GM18870 (cell line): Measurements from ENCODE around the gene CBFB.
"Not testable (repeated sequence)": the region's sequence is repeated elsewhere in the genome, so short reads cannot be mapped to it uniquely, and the experiment has no call there.

Experiments
- ATAC-seq: cut with Tn5 transposase; IDR thresholded peaks from one replicate; pipeline ENCODE4 v1.9.1; 2021; ENCODE audit warnings: moderate library complexity; ENCODE audit not compliant: unreplicated experiment

Gene CBFB

GRCh38 chr16:67028696-67029253 is at the start of gene CBFB:
Gene CBFB (plus strand): TSS chr16:67029149. CDS start chr16:67029408, 259 bp downstream.
- ATAC-seq: peak; percentile 59

GRCh38 chr16:66983033-66983432 is 45.9 kb upstream of the CBFB start:
- no peak for ATAC-seq

- ATAC-seq: no peak
Measured at GRCh38 chr16:66984892-66985311, 44.0 kb upstream of the CBFB start.

GRCh38 chr16:66986559-66986958 is 42.4 kb upstream of the CBFB start:
- ATAC-seq: no peak

- ATAC-seq: no peak
Measured at GRCh38 chr16:66988197-66988788, 40.7 kb upstream of the CBFB start, which contains the start of gene CES4A. Gene CES4A (plus strand): TSS chr16:66988589. CDS start chr16:66988773, 184 bp downstream.

- ATAC-seq: no peak
Measured at GRCh38 chr16:66991545-66992077, 37.3 kb upstream of the CBFB start.

- ATAC-seq: not testable (repeated sequence)
Measured at GRCh38 chr16:66993558-66993957, 35.4 kb upstream of the CBFB start.

GRCh38 chr16:66996324-66996982 is 32.5 kb upstream of the CBFB start:
- ATAC-seq: no peak

- no peak for ATAC-seq
Measured at GRCh38 chr16:66996983-66997358, 32.0 kb upstream of the CBFB start.

GRCh38 chr16:67000384-67001351 is 28.3 kb upstream of the CBFB start:
- ATAC-seq: no peak

GRCh38 chr16:67001726-67002125 is 27.2 kb upstream of the CBFB start:
- no peak for ATAC-seq

GRCh38 chr16:67006930-67007658 is 21.9 kb upstream of the CBFB start:
- no peak for ATAC-seq

GRCh38 chr16:67009158-67009557 is 19.8 kb upstream of the CBFB start:
- no peak for ATAC-seq

GRCh38 chr16:67011274-67011673 is 17.7 kb upstream of the CBFB start:
- no peak for ATAC-seq

- ATAC-seq: no peak
Measured at GRCh38 chr16:67013233-67013822, 15.6 kb upstream of the CBFB start.

GRCh38 chr16:67013823-67014633 is 14.9 kb upstream of the CBFB start:
- no peak for ATAC-seq

- ATAC-seq: no peak
Measured at GRCh38 chr16:67014634-67015312, 14.2 kb upstream of the CBFB start.

- ATAC-seq: no peak
Measured at GRCh38 chr16:67015313-67015731, 13.6 kb upstream of the CBFB start.
